ENCODE results near the gene HEXIM2.

The HEXIM2 gene

GRCh38 chr17:45128331-45128730 is 33.3 kb upstream of the HEXIM2 start:
- DNase-seq: no peak

- DNase-seq: no peak
Measured at GRCh38 chr17:45128989-45129388, 32.7 kb upstream of the HEXIM2 start.

GRCh38 chr17:45129426-45129939 is 32.2 kb upstream of the HEXIM2 start:
- DNase-seq: no peak

GRCh38 chr17:45129940-45130680 is 31.6 kb upstream of the HEXIM2 start:
- no peak for DNase-seq

GRCh38 chr17:45130681-45131615 is 30.7 kb upstream of the HEXIM2 start:
- no peak for DNase-seq

GRCh38 chr17:45131616-45132319 is 29.9 kb upstream of the HEXIM2 start:
- no peak for DNase-seq

- no peak for DNase-seq
Measured at GRCh38 chr17:45132320-45132571, 29.4 kb upstream of the HEXIM2 start, which contains the start of gene PLCD3. Gene PLCD3 (minus strand): TSS chr17:45132515. CDS start chr17:45132410, 105 bp downstream.

- peak; percentile 57 for DNase-seq
Measured at GRCh38 chr17:45132572-45133463, 28.9 kb upstream of the HEXIM2 start.

GRCh38 chr17:45135192-45135977 is 26.3 kb upstream of the HEXIM2 start, which contains the start of gene ACBD4:
Gene ACBD4 (plus strand): TSS chr17:45135687. CDS start chr17:45136145, 458 bp downstream.
- peak; percentile 96 for DNase-seq

GRCh38 chr17:45135978-45136791 is 25.5 kb upstream of the HEXIM2 start:
- DNase-seq: no peak

GRCh38 chr17:45136846-45137560 is 24.7 kb upstream of the HEXIM2 start:
- DNase-seq: no peak

GRCh38 chr17:45137561-45138305 is 23.9 kb upstream of the HEXIM2 start:
- no peak for DNase-seq

GRCh38 chr17:45138911-45139532 is 22.7 kb upstream of the HEXIM2 start:
- DNase-seq: no peak

- no peak for DNase-seq
Measured at GRCh38 chr17:45139533-45139920, 22.1 kb upstream of the HEXIM2 start.

GRCh38 chr17:45143094-45143670 is 18.5 kb upstream of the HEXIM2 start:
- DNase-seq: no peak

- no peak for DNase-seq
Measured at GRCh38 chr17:45143767-45144198, 17.9 kb upstream of the HEXIM2 start.

- DNase-seq: no peak
Measured at GRCh38 chr17:45144199-45145034, 17.3 kb upstream of the HEXIM2 start.

Data from COR-L47 (cell line).